ENCODE measurements around the gene CETP. TPM values are rescaled to one million over a fixed set of nuclear protein-coding genes. Genes with fewer than 3 reads are reported as not detected.
A peak's percentile ranks its signal among the peaks of the same experiment; 100 is the strongest.
"Not testable (repeated sequence)": the region's sequence is repeated elsewhere in the genome, so short reads cannot be mapped to it uniquely, and the experiment has no call there.

CETP gene
- polyA plus RNA-seq, 12 donors, result 5.6 to 10.1 (median 7.3) TPM; not detected in 2

DNA sequence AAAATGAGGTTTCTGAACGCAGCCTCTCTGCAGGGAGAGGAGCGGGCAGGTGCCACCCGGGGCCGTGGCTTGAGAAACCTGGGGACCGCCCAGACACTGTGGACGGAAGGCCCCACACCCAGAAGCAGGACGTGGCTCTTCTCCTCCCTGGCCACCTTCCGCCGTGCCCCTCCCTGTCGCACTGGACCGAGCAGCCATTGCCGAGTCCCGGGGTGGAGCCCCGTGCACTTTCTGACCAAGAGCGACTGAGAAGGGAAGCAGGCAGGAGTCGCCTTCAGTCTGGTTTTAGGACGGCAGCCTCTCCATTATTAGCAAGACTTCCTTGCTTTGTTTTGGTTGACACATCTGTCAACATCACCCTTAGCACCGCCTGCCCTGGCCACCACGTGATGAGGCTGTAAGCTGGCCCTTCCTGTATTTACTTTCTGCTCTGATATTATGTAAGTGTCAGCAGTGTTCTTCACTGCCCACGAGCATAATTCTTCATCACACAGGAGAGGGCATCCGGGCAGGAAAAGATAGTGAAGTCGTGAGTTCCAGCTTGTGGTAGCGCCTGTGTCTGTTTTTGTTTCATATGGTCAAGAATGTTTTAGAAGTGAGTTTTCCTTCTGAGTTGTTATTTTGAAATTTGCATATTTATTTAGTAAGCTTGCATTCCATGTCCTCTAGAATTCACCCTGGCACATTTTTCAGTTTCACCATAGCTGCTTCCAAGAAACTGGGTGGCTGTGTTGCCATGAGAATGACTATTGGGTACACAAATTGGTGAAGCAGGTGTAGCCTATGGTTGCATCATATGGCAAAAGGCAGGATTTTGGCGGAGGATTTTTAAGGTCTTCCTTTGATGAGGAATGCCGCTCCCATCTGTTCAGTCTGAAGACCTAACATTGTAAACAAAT is 28.8 kb upstream of the CETP start:
- peak; percentile 72 for DNase-seq

DNA sequence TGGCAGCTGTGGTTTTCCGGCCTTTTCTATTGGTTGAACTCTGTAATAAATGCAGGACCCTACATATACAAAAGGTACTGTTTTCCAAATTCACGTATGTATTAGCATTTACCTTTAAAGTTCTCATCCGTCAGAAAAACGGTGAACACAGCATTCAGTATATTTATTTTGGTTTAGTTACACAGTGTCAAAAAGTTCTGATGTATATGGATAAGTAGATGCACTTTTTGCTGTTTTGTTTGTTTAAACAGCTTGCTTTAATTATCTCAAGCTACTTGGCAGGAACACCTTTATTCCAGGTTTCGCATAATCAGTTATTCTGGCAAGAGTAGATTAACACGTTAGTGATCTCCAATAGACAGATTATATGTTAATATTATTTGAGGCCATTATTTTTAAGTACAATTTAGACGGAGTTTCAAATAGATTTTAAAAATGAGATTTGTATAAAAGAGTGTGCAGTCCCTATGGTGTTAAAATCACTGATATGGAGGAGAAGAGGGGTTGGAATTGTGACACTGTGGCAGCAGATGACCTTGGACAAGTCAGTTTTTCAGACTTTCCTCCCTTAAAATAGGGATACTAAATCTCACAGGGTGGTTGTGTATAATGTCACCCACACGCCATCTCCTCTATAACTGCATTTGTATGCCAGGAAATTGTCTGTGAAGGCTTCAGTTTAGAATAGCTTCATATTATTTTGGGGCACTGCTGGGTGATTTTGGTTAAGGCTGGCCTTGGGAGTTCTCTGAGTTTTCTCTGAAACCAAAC is 27.7 kb upstream of the CETP start:
- DNase-seq, result no peak

DNA sequence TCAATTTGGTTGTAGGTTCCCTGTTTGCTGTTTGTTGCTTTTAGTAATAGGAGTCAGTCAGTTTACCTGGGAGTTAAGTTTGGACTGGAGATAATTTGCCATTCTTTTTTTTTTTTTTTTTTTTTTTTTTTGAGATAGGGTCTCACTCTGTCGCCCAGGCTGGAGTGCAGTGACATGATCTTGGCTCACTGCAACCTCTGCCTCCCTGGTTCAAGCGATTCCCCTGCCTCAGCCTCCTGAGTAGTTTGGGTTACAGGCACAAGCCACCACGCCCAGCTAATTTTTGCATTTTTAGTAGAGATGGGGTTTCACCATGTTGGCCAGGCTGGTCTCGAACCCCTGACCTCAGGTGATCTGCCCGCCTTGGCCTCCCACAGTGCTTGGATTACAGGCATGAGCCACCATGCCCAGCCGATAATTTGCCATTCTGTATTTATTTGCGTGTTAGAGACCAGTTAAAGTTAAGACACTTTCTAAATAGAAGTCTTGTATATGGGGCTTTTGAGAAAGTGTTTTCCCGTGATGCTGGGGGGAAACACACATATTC is 27.1 kb upstream of the CETP start:
- not testable (repeated sequence) for DNase-seq

GRCh38 chr16:56935201-56935600 is 26.5 kb upstream of the CETP start:
- no peak for DNase-seq

DNA sequence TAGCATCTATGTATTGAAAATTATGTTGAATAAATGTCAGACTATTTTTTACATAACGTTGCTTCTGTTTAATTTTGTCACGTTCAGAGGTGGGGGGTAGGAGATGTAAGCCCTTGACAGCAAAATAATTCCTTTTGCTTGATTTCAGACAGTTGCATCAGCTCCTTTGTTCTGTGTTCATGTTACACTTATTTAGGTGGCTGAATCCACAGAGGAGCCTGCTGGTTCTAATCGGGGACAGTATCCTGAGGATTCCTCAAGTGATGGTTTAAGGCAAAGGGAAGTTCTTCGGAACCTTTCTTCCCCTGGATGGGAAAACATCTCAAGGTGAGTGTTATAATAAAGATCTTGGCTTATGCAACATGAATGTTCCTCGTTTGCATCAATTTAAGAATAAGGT is 25.3 kb upstream of the CETP start:
- no peak for DNase-seq

DNA sequence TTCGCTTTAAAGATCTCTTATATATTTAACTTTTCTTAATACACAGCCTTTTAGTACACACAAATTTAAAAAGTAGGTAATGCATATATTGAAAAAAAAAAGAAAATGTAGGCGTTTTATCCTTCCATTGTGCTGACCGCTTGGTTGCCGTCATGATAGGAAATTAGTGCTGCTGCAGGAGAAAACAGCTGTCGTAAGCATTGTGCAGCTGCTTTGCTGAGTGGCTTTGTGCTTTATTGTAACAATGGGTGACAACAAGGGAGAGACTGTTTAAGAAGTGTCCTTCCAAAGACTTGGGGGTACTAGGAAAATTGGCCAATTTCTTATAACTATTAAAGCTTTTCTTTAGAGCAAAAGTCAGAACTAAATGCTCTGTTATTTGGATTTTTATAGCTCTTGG is 24.8 kb upstream of the CETP start:
- DNase-seq, result no peak

DNA sequence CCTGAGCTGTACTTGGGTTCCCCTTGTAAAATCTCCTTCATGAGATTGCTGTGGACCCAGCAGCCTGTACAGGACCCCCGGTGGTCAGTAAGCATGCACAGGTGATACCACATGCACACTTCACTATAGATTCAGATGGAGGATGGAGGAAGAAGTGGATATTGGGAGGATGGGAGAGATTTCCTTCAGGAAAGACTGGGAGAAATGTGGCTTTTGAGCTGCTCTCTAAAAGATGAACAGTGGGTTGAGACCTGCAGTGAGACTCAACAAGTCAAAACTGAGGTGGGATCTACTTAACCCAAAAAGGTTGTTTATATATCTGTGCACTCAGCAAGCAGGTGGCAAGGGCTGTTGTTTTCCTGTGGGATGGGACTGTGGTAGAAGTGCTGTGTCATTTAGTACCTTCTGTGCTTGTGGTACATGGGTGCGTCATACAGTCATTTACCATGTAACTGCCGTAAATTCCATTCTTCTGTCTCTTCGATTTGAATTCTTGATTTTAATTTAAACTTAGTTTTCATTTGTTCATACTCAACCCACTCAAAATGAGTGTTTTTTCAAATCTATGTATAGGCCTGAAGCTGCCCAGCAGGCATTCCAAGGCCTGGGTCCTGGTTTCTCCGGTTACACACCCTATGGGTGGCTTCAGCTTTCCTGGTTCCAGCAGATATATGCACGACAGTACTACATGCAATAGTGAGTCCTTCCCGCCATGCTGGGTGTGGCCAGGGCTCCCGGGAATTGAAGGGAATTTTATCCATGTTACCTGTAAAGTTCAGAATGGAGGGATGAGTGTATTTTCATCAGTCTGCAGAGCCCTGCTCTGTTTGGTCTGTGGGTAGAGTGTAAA is 22.9 kb upstream of the CETP start:
- no peak for DNase-seq

- DNase-seq, result no peak
Observed at GRCh38 chr16:56939801-56940200, 21.9 kb upstream of the CETP start.

DNA sequence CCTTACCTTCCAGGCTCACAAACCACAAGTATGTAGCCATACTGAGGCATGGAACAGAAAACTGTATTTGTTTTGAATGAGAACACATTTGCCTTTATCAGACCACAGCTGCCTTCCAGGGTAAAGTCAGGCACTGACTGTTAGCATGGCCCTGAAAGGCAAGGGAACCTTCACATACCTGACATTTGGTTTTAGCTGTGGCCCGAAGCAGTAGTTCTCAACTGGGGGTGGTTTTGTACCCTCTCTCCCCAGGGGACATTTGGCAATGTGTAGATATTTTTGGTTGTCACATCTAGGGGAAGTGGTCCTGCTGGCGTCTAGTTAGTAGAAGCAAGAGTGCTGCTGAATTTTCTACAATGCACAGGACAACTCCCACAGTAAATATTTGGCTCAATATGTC is 20.7 kb upstream of the CETP start:
- no peak for DNase-seq

GRCh38 chr16:56941856-56942331 is 19.9 kb upstream of the CETP start:
- no peak for DNase-seq

DNA sequence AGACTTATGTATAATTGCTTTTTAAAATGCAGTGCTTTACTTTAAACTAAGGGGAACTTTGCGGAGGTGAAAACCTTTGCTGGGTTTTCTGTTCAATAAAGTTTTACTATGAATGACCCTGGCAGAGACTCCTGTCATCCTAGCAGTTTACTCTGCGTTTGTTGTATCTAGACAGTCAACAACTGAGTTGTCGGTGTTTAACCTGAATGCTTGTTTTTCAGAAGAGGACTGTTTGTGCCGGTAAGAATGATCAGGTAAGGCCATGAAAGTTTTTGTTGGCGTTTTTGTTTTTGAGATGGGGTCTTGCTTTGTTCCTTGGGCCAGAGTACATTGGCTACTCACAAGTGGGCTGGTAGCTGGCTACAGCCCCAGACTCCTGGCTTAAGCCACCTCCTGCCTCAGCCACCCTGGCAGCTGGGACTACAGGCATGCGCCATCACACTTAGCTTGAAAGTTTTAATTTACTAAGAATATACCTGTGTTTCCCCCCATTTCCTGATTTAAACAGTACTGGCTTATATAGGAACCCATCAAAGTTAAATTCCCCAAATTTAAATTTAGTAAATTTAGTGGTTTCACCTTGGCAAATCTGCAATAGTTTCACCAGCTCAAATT is 17.9 kb upstream of the CETP start:
- no peak for DNase-seq

- no peak for DNase-seq
Observed at GRCh38 chr16:56944954-56945839, 16.6 kb upstream of the CETP start.

- no peak for DNase-seq
Observed at GRCh38 chr16:56945847-56946527, 15.8 kb upstream of the CETP start.

- DNase-seq, result no peak
Observed at GRCh38 chr16:56946767-56947603, 14.8 kb upstream of the CETP start.

- DNase-seq, result no peak
Observed at GRCh38 chr16:56947604-56947995, 14.2 kb upstream of the CETP start.

DNA sequence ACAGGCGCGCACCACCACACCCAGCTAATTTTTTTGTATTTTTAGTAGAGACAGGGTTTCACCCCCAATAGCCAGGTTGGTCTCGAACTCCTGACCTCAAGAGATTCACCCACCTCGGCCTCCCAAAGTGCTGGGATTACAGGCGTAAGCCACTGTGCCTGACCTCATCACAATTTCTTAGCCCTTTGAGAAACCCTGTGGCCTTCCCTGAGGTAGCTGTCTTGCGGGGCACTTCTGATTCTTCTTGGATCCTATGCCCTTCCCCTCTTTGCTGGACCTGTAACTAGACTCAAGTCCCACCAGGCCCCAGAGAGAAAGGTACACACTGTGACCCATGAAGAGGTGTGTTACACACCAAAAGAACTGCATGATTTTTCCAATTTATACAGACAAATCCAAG is 13.5 kb upstream of the CETP start:
- no peak for DNase-seq

DNA sequence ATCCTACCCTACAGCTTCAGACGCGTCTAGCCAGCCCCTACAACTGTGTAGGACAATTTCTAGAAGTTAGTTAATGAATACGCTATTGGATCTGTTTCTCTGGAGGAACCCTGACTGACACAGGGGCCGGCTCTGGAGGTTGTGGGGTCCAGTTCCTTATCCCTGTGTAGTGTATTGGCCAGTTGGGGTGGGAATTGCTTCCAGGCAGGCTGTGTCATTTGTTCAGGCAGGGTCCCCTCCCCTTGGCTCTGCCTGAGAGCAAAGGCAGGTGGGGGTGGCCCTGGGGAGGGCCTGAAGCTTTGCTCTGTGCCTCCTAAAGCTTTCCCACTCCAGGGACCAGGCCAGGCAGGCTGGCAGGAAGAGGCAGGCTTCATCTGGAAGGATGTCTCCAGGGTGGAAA is 11.7 kb upstream of the CETP start:
- no peak for DNase-seq

GRCh38 chr16:56950455-56950854 is 11.3 kb upstream of the CETP start:
- DNase-seq, result no peak

Measured in muscle of arm (tissue), 12 donors.